Right cardiac atrium (tissue), 5 donors: ENCODE measurements around the gene NDUFAF8. TPM values are rescaled to one million over a fixed set of nuclear protein-coding genes. Genes with fewer than 3 reads are reported as not detected.

ENCODE experiments used
- ATAC-seq, 2 donors: fragments of 200-7000 bp; cut with Tn5 transposase; one replicate each; pipeline versions ENCODE4 v1.8.0 to v1.9.1; 2020; ENCODE audit warnings: moderate library complexity in 2 of 2, mild to moderate bottlenecking in 1 of 2
- DNase-seq, 3 donors: peaks; one replicate each; pipeline ENCODE4 v3.0.0-alpha.2; 2020
- H3K27ac ChIP-seq: one replicate; pipeline ENCODE4 v1.5.1; 2013; ENCODE audit warnings: mild to moderate bottlenecking, low read length, control low read depth, moderate library complexity
- H3K27me3 ChIP-seq: one replicate; pipeline ENCODE4 v1.6.1; 2013; ENCODE audit not compliant: control insufficient read depth, insufficient read depth
- H3K4me1 ChIP-seq: one replicate; pipeline ENCODE4 v1.6.1; 2013; ENCODE audit warnings: low read length; ENCODE audit not compliant: control insufficient read depth, insufficient read depth
- H3K4me3 ChIP-seq: one replicate; pipeline ENCODE4 v1.5.1; 2013; ENCODE audit warnings: low read length, control low read depth
- H3K9me3 ChIP-seq: one replicate; pipeline ENCODE4 v1.6.1; 2013; ENCODE audit warnings: low read length; ENCODE audit not compliant: control insufficient read depth
- WGBS: extraction: QIAGEN DNeasy Blood & Tissue Kit; methylation state at CpG from one replicate; pipeline ENCODE4 v1.1.7; 2013; 5-methylcytosine and 5-hydroxymethylcytosine counted together
- intact Hi-C, 4 donors: fragments of 100-400 bp; cut with DNase I; formaldehyde crosslinking; loops; one replicate each; pipeline versions ENCODE4 v1.11.0 to v1.14.0; 2022 to 2023
- polyA plus RNA-seq: library from polyadenylated mRNA; stranded (reverse); fragments of 200-250 nt; gene quantifications from one replicate; pipeline ENCODE4 v1.2.3, GENCODE V29; 2013
- total RNA-seq, 4 donors: library from RNA; stranded (reverse); fragmentation: NEBNext Ultra II Directional; extraction: Animal tissue kit (Norgen Biotek cat#: 25700); gene quantifications; one replicate each; pipeline ENCODE4 v1.2.1, GENCODE V29; 2021
- donor health status: healthy with polysubstance abuse.
- donor health status: DM: no; HTN: yes; CAD: no.
- donor health status: DM: no; HTN: no; CAD: no.
- donor health status: DM: no; HTN: yes; CAD: no; lungs with severe emphysema.
- donor health status: DM: yes; HTN: yes; CAD: no.

The NDUFAF8 gene
- total and polyA plus RNA-seq, 5 donors, result 51.5 to 75.4 (median 55.0) TPM

GRCh38 chr17:81194225-81194760 lies 44.8 kb upstream of the NDUFAF8 start:
- intact Hi-C loops, result loop anchor here in 1 of 4 donors (5.0 kb wide), 1 partner anchor 37 kb away; no protein-coding TSS in a partner anchor
- H3K27ac ChIP-seq, result no peak overlapping the region
- WGBS, result 91% methylated on average over 21 of the region's 21 CpGs

GRCh38 chr17:81194941-81195901 lies 43.9 kb upstream of the NDUFAF8 start:
- intact Hi-C loops, result loop anchor here in 1 of 4 donors (5.0 kb wide), 2 partner anchors 38 to 48 kb away; no protein-coding TSS in a partner anchor
- Histone ChIP-seq H3K27ac (no peak overlapping the region), H3K27me3 (no peaks in the 10 kb centered on the region), H3K4me3 (no peak overlapping the region), H3K4me1 (no peaks in the 10 kb centered on the region), H3K9me3 (no peaks in the 10 kb centered on the region)
- 94% methylated on average over 37 of the region's 37 CpGs for WGBS
- ATAC-seq (peak; percentile 1 to 25), DNase-seq (peak in 2 of 3 donors; percentile 61 to 66)

More at GRCh38 chr17:81194225-81194760, 44.8 kb upstream of the NDUFAF8 start:
- H3K4me1 ChIP-seq, result no peaks in the 10 kb centered on the region
- no peaks in the 10 kb centered on the region for H3K9me3 ChIP-seq
- DNase-seq, result peak in 1 of 3 donors; percentile 24
- no peak overlapping the region for H3K4me3 ChIP-seq
- H3K27me3 ChIP-seq, result no peaks in the 10 kb centered on the region
- ATAC-seq, result no peak

GRCh38 chr17:81195941-81196495 lies 43.1 kb upstream of the NDUFAF8 start:
- intact Hi-C loops, result loop anchor here in 1 of 4 donors (5.0 kb wide), 1 partner anchor 49 kb away; no protein-coding TSS in a partner anchor
- no peaks in the 10 kb centered on the region for H3K27me3 ChIP-seq
- no peaks in the 10 kb centered on the region for H3K4me1 ChIP-seq

GRCh38 chr17:81196505-81197408 lies 42.4 kb upstream of the NDUFAF8 start:
- no peaks in the 10 kb centered on the region for H3K27me3 ChIP-seq
- H3K4me1 ChIP-seq, result no peaks in the 10 kb centered on the region
- intact Hi-C loops, result loop anchor here in 1 of 4 donors (5.0 kb wide), 1 partner anchor 49 kb away; no protein-coding TSS in a partner anchor
- H3K9me3 ChIP-seq, result no peaks in the 10 kb centered on the region
- H3K27ac ChIP-seq, result no peak overlapping the region
- ATAC-seq, result peak in 1 of 2 donors; percentile 56
- WGBS, result 78% methylated on average over 45 of the region's 45 CpGs
- no peak overlapping the region for H3K4me3 ChIP-seq
- DNase-seq, result peak in 2 of 3 donors; percentile 55 to 65

More at GRCh38 chr17:81195941-81196495, 43.1 kb upstream of the NDUFAF8 start:
- Histone ChIP-seq H3K4me3 (no peak overlapping the region), H3K27ac (no peak overlapping the region), H3K9me3 (no peaks in the 10 kb centered on the region)
- WGBS, result 91% methylated on average over 14 of the region's 14 CpGs
- ATAC-seq (no peak), DNase-seq (peak in 2 of 3 donors; percentile 37 to 60)

- Histone ChIP-seq H3K27me3 (no peaks in the 10 kb centered on the region), H3K4me3 (no peak overlapping the region), H3K27ac (no peak overlapping the region), H3K4me1 (no peaks in the 10 kb centered on the region), H3K9me3 (no peaks in the 10 kb centered on the region)
- 82% methylated on average over 14 of the region's 14 CpGs for WGBS
- ATAC-seq (no peak), DNase-seq (peak in 2 of 3 donors; percentile 41 to 52)
- intact Hi-C loops, result loop anchor here in 1 of 4 donors (5.0 kb wide), 1 partner anchor 50 kb away; no protein-coding TSS in a partner anchor
Observed at GRCh38 chr17:81197409-81197795, 41.7 kb upstream of the NDUFAF8 start.

GRCh38 chr17:81197831-81198490 lies 41.2 kb upstream of the NDUFAF8 start:
- H3K27me3 ChIP-seq, result no peaks in the 10 kb centered on the region
- no peaks in the 10 kb centered on the region for H3K4me1 ChIP-seq
- H3K9me3 ChIP-seq, result no peaks in the 10 kb centered on the region
- H3K4me3 ChIP-seq, result no peak overlapping the region
- no peak for ATAC-seq
- 90% methylated on average over 21 of the region's 21 CpGs for WGBS
- intact Hi-C loops, result loop anchor here in 1 of 4 donors (5.0 kb wide), 1 partner anchor 51 kb away; no protein-coding TSS in a partner anchor
- no peak overlapping the region for H3K27ac ChIP-seq
- peak in 2 of 3 donors; percentile 40 to 41 for DNase-seq

- WGBS, result 87% methylated on average over 22 of the region's 22 CpGs
- no peaks in the 10 kb centered on the region for H3K9me3 ChIP-seq
Observed at GRCh38 chr17:81198826-81199481, 40.2 kb upstream of the NDUFAF8 start.

GRCh38 chr17:81199482-81199830 lies 39.7 kb upstream of the NDUFAF8 start:
- intact Hi-C loops, result loop anchor here in 1 of 4 donors (5.0 kb wide), 1 partner anchor 52 kb away; no protein-coding TSS in a partner anchor
- WGBS, result 95% methylated on average over 18 of the region's 18 CpGs

More at GRCh38 chr17:81198826-81199481, 40.2 kb upstream of the NDUFAF8 start:
- Histone ChIP-seq H3K4me3 (no peak overlapping the region), H3K27ac (no peak overlapping the region), H3K27me3 (no peaks in the 10 kb centered on the region), H3K4me1 (no peaks in the 10 kb centered on the region)
- DNase-seq (peak in 2 of 3 donors; percentile 43 to 55), ATAC-seq (no peak)
- intact Hi-C loops, result loop anchor here in 1 of 4 donors (5.0 kb wide), 1 partner anchor 52 kb away; no protein-coding TSS in a partner anchor

GRCh38 chr17:81200201-81200600 lies 38.9 kb upstream of the NDUFAF8 start:
- no peak overlapping the region for H3K4me3 ChIP-seq
- ATAC-seq (no peak), DNase-seq (peak in 1 of 3 donors; percentile 35)
- no peak overlapping the region for H3K27ac ChIP-seq
- intact Hi-C loops, result loop anchor here in 1 of 4 donors (2.0 kb wide), 1 partner anchor 57 kb away; no protein-coding TSS in a partner anchor
- no peaks in the 10 kb centered on the region for H3K27me3 ChIP-seq
- H3K9me3 ChIP-seq, result no peaks in the 10 kb centered on the region
- 96% methylated on average over 18 of the region's 18 CpGs for WGBS
- H3K4me1 ChIP-seq, result no peaks in the 10 kb centered on the region

More at GRCh38 chr17:81199482-81199830, 39.7 kb upstream of the NDUFAF8 start:
- no peaks in the 10 kb centered on the region for H3K27me3 ChIP-seq
- H3K4me1 ChIP-seq, result no peaks in the 10 kb centered on the region
- ATAC-seq (no peak), DNase-seq (peak in 1 of 3 donors; percentile 39)
- H3K9me3 ChIP-seq, result no peaks in the 10 kb centered on the region
- H3K4me3 ChIP-seq, result no peak overlapping the region
- H3K27ac ChIP-seq, result no peak overlapping the region
